ENCODE results near the gene S1PR5.
A peak's percentile ranks its signal among the peaks of the same experiment; 100 is the strongest.
"Not testable (repeated sequence)": the region's sequence is repeated elsewhere in the genome, so short reads cannot be mapped to it uniquely, and the experiment has no call there.

Gene S1PR5

GRCh38 chr19:10517361-10517759, at the start of gene S1PR5:
Gene S1PR5 (minus strand): TSS chr19:10517447. CDS start chr19:10515011, 2,436 bp downstream.
- no peak for DNase-seq (ENCODE audit: low read depth)

GRCh38 chr19:10566658-10567410, 49.6 kb upstream of the S1PR5 start:
- no peak for DNase-seq (ENCODE audit: low read depth)

- no peak for DNase-seq (ENCODE audit: low read depth)
These were observed 49.1 kb upstream of the S1PR5 start for GRCh38 chr19:10566408-10566657.

- DNase-seq (ENCODE audit: low read depth): peak; percentile 97
These were observed 48.5 kb upstream of the S1PR5 start, which contains the start of gene KRI1 for GRCh38 chr19:10565567-10566407. Gene KRI1 (minus strand): TSS chr19:10566010. CDS start chr19:10565999, 11 bp downstream.

- DNase-seq (ENCODE audit: low read depth): no peak
These were observed 47.9 kb upstream of the S1PR5 start for GRCh38 chr19:10565028-10565566.

GRCh38 chr19:10562609-10563008, 45.4 kb upstream of the S1PR5 start:
- no peak for DNase-seq (ENCODE audit: low read depth)

- DNase-seq (ENCODE audit: low read depth): no peak
These were observed 42.9 kb upstream of the S1PR5 start for GRCh38 chr19:10560154-10560553.

GRCh38 chr19:10557603-10558197, 40.5 kb upstream of the S1PR5 start:
- no peak for DNase-seq (ENCODE audit: low read depth)

GRCh38 chr19:10555610-10555973, 38.3 kb upstream of the S1PR5 start:
- DNase-seq (ENCODE audit: low read depth): no peak

- DNase-seq (ENCODE audit: low read depth): no peak
These were observed 37.7 kb upstream of the S1PR5 start for GRCh38 chr19:10554760-10555609.

GRCh38 chr19:10553943-10554381, 36.7 kb upstream of the S1PR5 start:
- DNase-seq (ENCODE audit: low read depth): no peak

GRCh38 chr19:10553087-10553667, 35.9 kb upstream of the S1PR5 start:
- no peak for DNase-seq (ENCODE audit: low read depth)

GRCh38 chr19:10552510-10553053, 35.3 kb upstream of the S1PR5 start:
- no peak for DNase-seq (ENCODE audit: low read depth)

GRCh38 chr19:10551698-10552301, 34.6 kb upstream of the S1PR5 start:
- DNase-seq (ENCODE audit: low read depth): no peak

- not testable (repeated sequence) for DNase-seq (ENCODE audit: low read depth)
These were observed 33.8 kb upstream of the S1PR5 start for GRCh38 chr19:10551006-10551405.

GRCh38 chr19:10550336-10550735, 33.1 kb upstream of the S1PR5 start:
- DNase-seq (ENCODE audit: low read depth): no peak

- DNase-seq (ENCODE audit: low read depth): no peak
These were observed 32.5 kb upstream of the S1PR5 start for GRCh38 chr19:10549733-10550132.

- DNase-seq (ENCODE audit: low read depth): no peak
These were observed 31.6 kb upstream of the S1PR5 start for GRCh38 chr19:10548746-10549276.

- no peak for DNase-seq (ENCODE audit: low read depth)
These were observed 29.6 kb upstream of the S1PR5 start for GRCh38 chr19:10546817-10547216.

GRCh38 chr19:10544753-10545251, 27.6 kb upstream of the S1PR5 start:
- DNase-seq (ENCODE audit: low read depth): no peak

All from HS-5 (cell line).